Activated CD4-positive, alpha-beta T cell treated with anti-CD3 and anti-CD28 coated beads, Interleukin-2, amount 10 ng/mL, durations not matched to agents 24 days and 14 days (primary cell): Measurements from ENCODE around the gene KEAP1. TPM values are rescaled to one million over a fixed set of nuclear protein-coding genes. Genes with fewer than 3 reads are reported as not detected.
"Not testable (repeated sequence)": the region's sequence is repeated elsewhere in the genome, so short reads cannot be mapped to it uniquely, and the experiment has no call there.

ENCODE experiments used
- DNase-seq: peaks from one replicate; pipeline ENCODE4 v3.0.0; 2022
- H3K27ac Mint-ChIP-seq: one replicate; pipeline ENCODE4 v1.8.0; 2022; ENCODE audit warnings: mild to moderate bottlenecking, mixed read lengths
- H3K27me3 Mint-ChIP-seq: one replicate; pipeline ENCODE4 v1.8.0; 2022; ENCODE audit warnings: mixed read lengths
- H3K36me3 Mint-ChIP-seq: one replicate; pipeline ENCODE4 v1.8.0; 2022; ENCODE audit warnings: low read depth, mild to moderate bottlenecking, mixed read lengths
- H3K4me1 Mint-ChIP-seq: one replicate; pipeline ENCODE4 v1.8.0; 2021; ENCODE audit warnings: mixed read lengths
- H3K4me3 Mint-ChIP-seq: one replicate; pipeline ENCODE4 v1.8.0; 2022; ENCODE audit warnings: mild to moderate bottlenecking, moderate library complexity, mixed read lengths
- H3K9me3 Mint-ChIP-seq: one replicate; pipeline ENCODE4 v1.8.0; 2021; ENCODE audit warnings: mixed read lengths
- intact Hi-C: fragments of 100-400 bp; cut with micrococcal nuclease; formaldehyde crosslinking; loops from one replicate; pipeline ENCODE4 v1.15.1; 2023
- total RNA-seq: library from RNA; stranded (reverse); gene quantifications from 2 replicates; pipeline ENCODE4 v1.2.3, GENCODE V29; 2022

The KEAP1 gene
- total RNA-seq, 1 donor from 2014 or later, result 82.1 TPM

DNA sequence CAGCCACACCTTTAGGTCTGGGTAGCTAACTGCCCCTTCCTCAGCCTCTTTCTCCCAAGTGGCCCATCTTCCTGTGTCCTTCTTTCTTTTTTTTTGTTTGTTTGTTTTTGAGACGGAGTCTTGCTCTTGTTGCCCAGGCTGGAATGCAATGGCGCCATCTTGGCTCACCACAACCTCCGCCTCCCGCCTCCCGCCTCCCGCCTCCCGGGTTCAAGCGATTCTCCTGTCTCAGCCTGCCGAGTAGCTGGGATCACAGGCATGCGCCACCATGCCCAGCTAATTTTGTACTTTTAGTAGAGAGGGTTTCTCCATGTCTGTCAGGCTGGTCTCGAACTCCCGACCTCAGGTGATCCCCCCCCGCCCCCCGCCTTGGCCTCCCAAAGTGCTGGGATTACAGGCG is 41.1 kb downstream of the KEAP1 start:
- H3K36me3 Mint-ChIP-seq, result peaks cover 42% of the 10 kb centered on the region
- peak overlapping the region; percentile 39 for H3K4me3 Mint-ChIP-seq

DNA sequence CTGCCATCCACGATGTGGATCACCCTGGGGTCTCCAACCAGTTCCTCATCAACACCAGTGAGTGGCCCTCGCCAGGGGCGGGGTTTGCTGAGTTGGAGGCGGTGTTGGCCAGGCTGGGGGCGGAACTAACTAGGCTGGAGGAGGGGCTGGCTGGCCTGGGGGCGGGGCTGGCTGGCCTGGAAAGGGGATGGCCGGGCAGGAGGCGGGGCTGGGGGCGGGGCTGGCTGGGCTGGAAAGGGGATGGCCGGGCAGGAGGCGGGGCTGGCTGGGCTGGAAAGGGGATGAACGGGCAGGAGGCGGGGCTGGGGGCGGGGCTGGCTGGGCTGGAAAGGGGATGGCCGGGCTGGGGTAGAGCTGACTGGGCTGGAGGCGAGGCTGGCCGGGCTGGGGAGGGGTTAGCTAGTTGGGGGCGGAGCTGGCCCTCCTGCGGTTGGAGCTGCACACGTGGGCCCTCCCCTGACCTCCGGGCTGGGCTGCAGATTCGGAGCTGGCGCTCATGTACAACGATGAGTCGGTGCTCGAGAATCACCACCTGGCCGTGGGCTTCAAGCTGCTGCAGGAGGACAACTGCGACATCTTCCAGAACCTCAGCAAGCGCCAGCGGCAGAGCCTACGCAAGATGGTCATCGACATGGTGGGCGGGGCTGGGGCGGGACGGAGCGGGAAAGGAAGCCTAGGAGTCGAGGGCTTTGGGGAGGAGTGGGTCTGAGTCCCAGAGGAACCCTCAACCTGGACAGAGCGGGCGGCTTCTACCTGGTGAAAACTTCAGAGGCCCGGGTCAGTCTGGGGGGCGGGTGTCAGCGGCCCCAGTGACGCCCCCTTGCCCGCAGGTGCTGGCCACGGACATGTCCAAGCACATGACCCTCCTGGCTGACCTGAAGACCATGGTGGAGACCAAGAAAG is 41.9 kb downstream of the KEAP1 start:
- peak; percentile 96 for DNase-seq
- peaks cover 35% of the 10 kb centered on the region for H3K36me3 Mint-ChIP-seq
- intact Hi-C loops, result no loop called here
- H3K4me1 Mint-ChIP-seq, result peaks cover 6% of the 10 kb centered on the region
- H3K27me3 Mint-ChIP-seq, result no peaks in the 10 kb centered on the region
- peak overlapping the region; percentile 51 for H3K4me3 Mint-ChIP-seq
- H3K27ac Mint-ChIP-seq, result no peak overlapping the region
- H3K9me3 Mint-ChIP-seq, result no peaks in the 10 kb centered on the region

More for the DNA sequence above, 41.1 kb downstream of the KEAP1 start:
- intact Hi-C loops, DNase-seq, H3K4me1 Mint-ChIP-seq, H3K27ac Mint-ChIP-seq, H3K9me3 Mint-ChIP-seq, H3K27me3 Mint-ChIP-seq: not testable (repeated sequence)

DNA sequence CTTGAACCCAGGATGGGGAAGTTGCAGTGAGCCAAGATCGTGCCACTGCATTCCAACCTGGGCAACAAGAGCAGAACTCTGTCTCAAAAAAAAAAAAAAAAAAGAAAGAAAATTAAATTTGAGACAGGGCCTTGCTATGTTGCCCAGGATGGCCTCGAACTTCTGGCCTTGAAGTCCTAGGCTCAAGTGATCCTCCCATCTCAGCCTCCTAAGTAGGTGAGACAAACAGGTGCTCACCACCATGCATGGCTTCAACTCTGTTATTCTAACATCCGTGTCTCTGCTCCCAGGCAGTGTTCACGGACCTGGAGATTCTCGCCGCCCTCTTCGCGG is 42.5 kb downstream of the KEAP1 start:
- no peak overlapping the region for H3K27ac Mint-ChIP-seq
- no peak for DNase-seq
- no peaks in the 10 kb centered on the region for H3K27me3 Mint-ChIP-seq
- intact Hi-C loops, result no loop called here
- peaks cover 40% of the 10 kb centered on the region for H3K36me3 Mint-ChIP-seq
- peaks cover 6% of the 10 kb centered on the region for H3K4me1 Mint-ChIP-seq
- no peak overlapping the region for H3K4me3 Mint-ChIP-seq
- H3K9me3 Mint-ChIP-seq, result no peaks in the 10 kb centered on the region

DNA sequence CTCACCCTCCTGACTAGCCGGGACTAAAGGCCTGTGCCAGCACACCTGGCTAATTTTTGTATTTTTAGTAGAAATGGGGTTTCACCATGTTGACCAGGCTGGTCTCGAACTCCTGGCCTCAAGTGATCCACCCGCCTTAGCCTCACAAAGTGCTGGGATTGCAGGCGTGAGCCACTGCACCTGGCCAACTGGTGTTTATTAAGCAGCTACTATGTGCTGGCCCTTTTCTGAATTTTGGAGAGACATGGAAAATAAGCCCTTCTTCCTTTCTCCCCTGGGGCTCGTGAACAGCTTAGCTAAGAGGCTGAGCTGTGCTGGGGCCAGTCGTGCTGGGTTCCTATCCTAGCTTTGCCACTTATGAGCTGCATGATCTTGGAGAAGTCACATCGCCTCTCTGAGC is 44.4 kb downstream of the KEAP1 start:
- H3K4me1 Mint-ChIP-seq, H3K27me3 Mint-ChIP-seq, H3K9me3 Mint-ChIP-seq, H3K4me3 Mint-ChIP-seq, intact Hi-C loops, DNase-seq, H3K27ac Mint-ChIP-seq: not testable (repeated sequence)
- peaks cover 31% of the 10 kb centered on the region for H3K36me3 Mint-ChIP-seq

DNA sequence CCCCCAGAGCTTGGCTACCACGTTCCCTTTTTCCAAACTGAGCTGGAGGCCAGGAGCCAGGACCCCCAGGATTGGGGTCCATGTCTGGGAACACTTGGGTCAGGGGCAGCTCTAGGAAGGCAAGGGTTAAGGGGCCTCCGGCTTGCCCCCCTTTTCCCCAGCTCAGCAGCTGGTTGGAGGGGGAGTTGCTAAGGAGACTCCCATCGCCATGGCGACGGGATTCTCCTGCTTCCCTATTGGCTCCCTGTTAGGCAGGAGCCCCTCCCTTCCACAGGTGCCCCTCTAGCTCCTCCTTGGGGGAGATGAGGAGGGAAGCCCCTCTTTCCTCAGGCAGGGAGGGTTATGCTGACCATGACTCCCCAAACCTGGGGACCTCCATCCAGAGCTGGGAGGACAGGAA is 48.9 kb downstream of the KEAP1 start:
- H3K4me1 Mint-ChIP-seq, result peaks cover 17% of the 10 kb centered on the region
- H3K9me3 Mint-ChIP-seq, result no peaks in the 10 kb centered on the region
- DNase-seq, result no peak
- H3K4me3 Mint-ChIP-seq, result no peak overlapping the region
- no peak overlapping the region for H3K27ac Mint-ChIP-seq
- intact Hi-C loops, result no loop called here
- peaks cover 33% of the 10 kb centered on the region for H3K36me3 Mint-ChIP-seq
- H3K27me3 Mint-ChIP-seq, result no peaks in the 10 kb centered on the region

DNA sequence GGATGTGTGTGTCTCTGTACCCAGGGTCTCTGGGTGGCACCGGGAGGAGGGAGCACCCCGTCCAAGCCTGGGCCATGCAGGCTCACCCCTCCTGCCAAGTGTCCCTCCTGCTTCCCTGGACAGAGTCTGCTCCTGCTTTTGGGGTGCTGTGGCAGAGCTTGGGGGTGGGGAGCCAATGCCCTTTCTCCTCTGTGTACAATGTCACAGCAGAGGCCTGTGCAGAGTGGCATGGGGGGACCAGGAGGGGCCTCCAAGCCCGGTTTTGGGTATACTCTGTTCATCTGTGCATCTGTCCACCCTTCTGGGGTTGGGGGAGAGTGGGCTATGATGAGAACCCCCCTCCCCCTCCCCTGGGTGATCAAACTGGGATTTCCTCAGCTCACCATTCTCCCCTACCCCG is 49.3 kb downstream of the KEAP1 start:
- intact Hi-C loops, result no loop called here
- Mint-ChIP-seq H3K4me3 (no peak overlapping the region), H3K9me3 (no peaks in the 10 kb centered on the region), H3K4me1 (peaks cover 17% of the 10 kb centered on the region), H3K27me3 (no peaks in the 10 kb centered on the region), H3K36me3 (peaks cover 37% of the 10 kb centered on the region), H3K27ac (no peak overlapping the region)
- no peak for DNase-seq

GRCh38 chr19:10452726-10453618 is 50.2 kb downstream of the KEAP1 start:
- Mint-ChIP-seq H3K36me3 (peaks cover 39% of the 10 kb centered on the region), H3K9me3 (no peaks in the 10 kb centered on the region), H3K27me3 (no peaks in the 10 kb centered on the region), H3K4me3 (no peak overlapping the region), H3K4me1 (peaks cover 19% of the 10 kb centered on the region), H3K27ac (peak overlapping the region; percentile 30)
- DNase-seq, result no peak
- intact Hi-C loops, result no loop called here

DNA sequence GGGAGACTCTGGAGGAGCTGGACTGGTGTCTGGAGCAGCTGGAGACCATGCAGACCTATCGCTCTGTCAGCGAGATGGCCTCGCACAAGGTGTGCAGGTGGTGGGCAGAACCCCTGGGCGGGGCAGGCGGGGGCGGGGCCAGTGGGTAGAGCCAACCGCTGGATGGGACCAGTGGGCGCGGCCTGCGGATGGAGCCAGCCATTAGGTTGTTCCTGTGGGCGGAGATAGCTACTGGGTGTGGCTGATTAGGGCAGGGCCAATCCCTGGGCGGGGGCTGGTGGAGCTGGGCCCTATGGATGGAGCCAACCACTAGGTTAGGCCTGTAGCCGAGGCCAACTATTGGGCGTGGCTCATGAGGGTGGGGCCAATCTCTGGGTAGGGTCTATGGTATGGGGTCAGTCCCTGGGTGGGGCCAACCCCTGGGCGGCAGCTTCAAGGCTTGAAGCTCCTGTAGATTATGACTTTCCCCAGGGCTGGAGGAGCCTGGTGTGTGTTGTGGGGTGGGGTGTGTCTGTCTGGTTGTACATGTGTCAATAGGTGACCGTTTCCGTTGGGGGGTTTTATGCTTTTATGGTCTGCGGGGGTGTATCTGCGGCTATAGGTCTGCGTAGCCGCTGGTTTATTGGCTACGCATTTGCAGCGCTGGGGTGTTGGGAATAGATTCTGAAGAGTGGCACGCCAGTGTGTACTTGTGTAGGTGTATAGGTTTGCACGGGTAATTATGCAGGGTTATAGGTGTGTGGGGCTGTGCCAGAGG is 52.1 kb downstream of the KEAP1 start:
- Mint-ChIP-seq H3K36me3 (peaks cover 45% of the 10 kb centered on the region), H3K9me3 (no peaks in the 10 kb centered on the region), H3K27ac (no peak overlapping the region), H3K4me1 (peaks cover 24% of the 10 kb centered on the region), H3K4me3 (no peak overlapping the region), H3K27me3 (no peaks in the 10 kb centered on the region)
- no peak for DNase-seq
- intact Hi-C loops, result no loop called here

DNA sequence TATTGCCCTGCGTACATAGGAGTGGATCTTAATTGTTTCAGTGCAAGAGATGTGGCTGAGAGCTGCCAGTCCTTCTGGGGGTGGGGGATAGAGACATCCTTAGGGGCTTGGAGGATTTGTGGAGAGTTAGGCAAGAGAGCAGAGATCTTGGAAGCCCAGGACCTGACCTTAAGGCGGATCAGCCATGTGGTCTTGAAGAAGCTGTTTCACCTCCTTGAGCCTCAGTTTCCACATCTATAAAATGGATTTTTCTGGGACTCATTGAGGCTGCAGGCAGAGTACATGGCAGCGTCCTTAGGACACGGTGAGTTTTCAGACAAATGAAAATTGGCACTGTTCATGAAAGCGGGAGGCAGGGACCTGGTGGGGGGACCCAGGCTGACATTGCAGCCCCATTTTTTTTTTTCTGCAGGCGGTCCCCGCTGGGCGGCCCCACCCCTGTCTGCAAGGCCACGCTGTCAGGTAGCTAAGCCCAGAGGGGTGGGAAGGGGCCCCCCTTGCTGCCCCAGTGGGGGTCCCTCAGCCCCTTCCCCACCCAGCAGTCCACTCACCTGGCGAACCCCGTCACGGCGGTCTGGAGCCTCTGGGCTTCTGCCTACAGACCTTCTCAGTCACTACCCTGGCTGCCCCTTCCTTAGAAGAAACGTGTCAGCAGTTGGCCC is 52.8 kb downstream of the KEAP1 start:
- H3K4me3 Mint-ChIP-seq, result no peak overlapping the region
- no peak for DNase-seq
- peaks cover 41% of the 10 kb centered on the region for H3K36me3 Mint-ChIP-seq
- H3K9me3 Mint-ChIP-seq, result no peaks in the 10 kb centered on the region
- intact Hi-C loops, result no loop called here
- H3K27ac Mint-ChIP-seq, result no peak overlapping the region
- H3K27me3 Mint-ChIP-seq, result no peaks in the 10 kb centered on the region
- peaks cover 25% of the 10 kb centered on the region for H3K4me1 Mint-ChIP-seq

DNA sequence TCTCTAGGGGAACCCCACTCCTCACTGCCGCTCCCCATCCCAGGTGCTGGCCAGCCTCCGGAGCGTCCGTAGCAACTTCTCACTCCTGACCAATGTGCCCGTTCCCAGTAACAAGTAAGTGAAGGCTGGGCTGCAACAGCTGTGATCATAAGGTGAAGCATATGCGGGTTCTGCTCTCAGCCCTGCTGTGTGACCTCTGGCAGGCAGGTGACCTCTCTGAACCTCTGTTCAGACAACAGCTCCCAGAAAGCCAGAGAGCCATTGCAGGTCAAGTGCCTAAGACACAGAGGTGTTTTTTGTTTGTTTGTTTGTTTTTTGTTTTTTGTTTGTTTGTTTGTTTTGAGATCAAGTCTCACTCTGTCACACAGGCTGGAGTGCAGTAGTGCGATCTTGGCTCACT is 54.1 kb downstream of the KEAP1 start:
- Mint-ChIP-seq H3K4me3 (no peak overlapping the region), H3K27me3 (no peaks in the 10 kb centered on the region), H3K36me3 (peaks cover 40% of the 10 kb centered on the region), H3K9me3 (no peaks in the 10 kb centered on the region), H3K27ac (no peak overlapping the region), H3K4me1 (peaks cover 25% of the 10 kb centered on the region)
- DNase-seq, result no peak
- intact Hi-C loops, result no loop called here

DNA sequence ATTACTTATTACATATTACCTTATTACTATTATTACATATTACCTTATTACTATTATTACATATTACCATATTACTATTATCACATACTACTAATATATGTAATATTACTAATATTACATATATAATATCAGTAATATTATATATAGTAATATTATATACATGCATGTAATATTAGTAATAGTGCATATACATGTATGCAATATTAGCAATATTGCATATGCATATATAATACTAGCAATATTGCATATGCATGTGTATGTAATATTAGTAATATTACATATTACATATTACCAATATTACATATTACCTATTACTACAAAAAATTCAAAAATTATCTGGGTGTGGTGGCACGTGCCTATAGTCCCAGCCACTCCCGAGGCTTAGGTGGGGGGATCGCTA is 60.5 kb downstream of the KEAP1 start:
- H3K36me3 Mint-ChIP-seq, result peaks cover 14% of the 10 kb centered on the region
- peaks cover 7% of the 10 kb centered on the region for H3K4me1 Mint-ChIP-seq
- intact Hi-C loops, result no loop called here
- DNase-seq, result no peak
- H3K4me3 Mint-ChIP-seq, result no peak overlapping the region
- no peaks in the 10 kb centered on the region for H3K27me3 Mint-ChIP-seq
- no peak overlapping the region for H3K27ac Mint-ChIP-seq
- no peaks in the 10 kb centered on the region for H3K9me3 Mint-ChIP-seq

GRCh38 chr19:10439588-10439987 is 63.6 kb downstream of the KEAP1 start:
- H3K9me3 Mint-ChIP-seq, result no peaks in the 10 kb centered on the region
- no peaks in the 10 kb centered on the region for H3K27me3 Mint-ChIP-seq
- H3K4me1 Mint-ChIP-seq, result peaks cover 16% of the 10 kb centered on the region
- intact Hi-C loops, result no loop called here
- no peak overlapping the region for H3K27ac Mint-ChIP-seq
- H3K4me3 Mint-ChIP-seq, result no peak overlapping the region
- DNase-seq, result no peak
- peaks cover 10% of the 10 kb centered on the region for H3K36me3 Mint-ChIP-seq
